Central memory CD8-positive, alpha-beta T cell (primary cell): ENCODE data around the gene PTPN6.

Source experiments
- ATAC-seq: fragments of 150-1000 bp; cut with Tn5 transposase; replicated peaks from 2 replicates; pipeline ENCODE4 v1.10.0; 2022; ENCODE audit warnings: mild to moderate bottlenecking, moderate FRiP score, moderate number of reproducible peaks; ENCODE audit not compliant: poor library complexity, severe bottlenecking; ENCODE audit errors: extremely low read depth
- DNase-seq, 2 donors: peaks; one replicate each; pipeline ENCODE4 v3.0.0; 2021; ENCODE audit warnings: low spot score in 2 of 2
- H3K27ac Mint-ChIP-seq: one replicate; pipeline ENCODE4 v1.8.0; 2022; ENCODE audit warnings: low read depth, mild to moderate bottlenecking, moderate library complexity, mixed read lengths
- H3K27me3 Mint-ChIP-seq: one replicate; pipeline ENCODE4 v1.8.0; 2022; ENCODE audit warnings: mixed read lengths
- H3K36me3 Mint-ChIP-seq: one replicate; pipeline ENCODE4 v1.8.0; 2022; ENCODE audit warnings: mild to moderate bottlenecking, moderate library complexity, mixed read lengths; ENCODE audit not compliant: insufficient read depth
- H3K4me1 Mint-ChIP-seq: one replicate; pipeline ENCODE4 v1.8.0; 2022; ENCODE audit warnings: mixed read lengths
- H3K4me3 Mint-ChIP-seq: one replicate; pipeline ENCODE4 v1.8.0; 2022; ENCODE audit warnings: mild to moderate bottlenecking, moderate library complexity, mixed read lengths
- H3K9me3 Mint-ChIP-seq: one replicate; pipeline ENCODE4 v1.8.0; 2022; ENCODE audit warnings: mixed read lengths

PTPN6 gene

DNA sequence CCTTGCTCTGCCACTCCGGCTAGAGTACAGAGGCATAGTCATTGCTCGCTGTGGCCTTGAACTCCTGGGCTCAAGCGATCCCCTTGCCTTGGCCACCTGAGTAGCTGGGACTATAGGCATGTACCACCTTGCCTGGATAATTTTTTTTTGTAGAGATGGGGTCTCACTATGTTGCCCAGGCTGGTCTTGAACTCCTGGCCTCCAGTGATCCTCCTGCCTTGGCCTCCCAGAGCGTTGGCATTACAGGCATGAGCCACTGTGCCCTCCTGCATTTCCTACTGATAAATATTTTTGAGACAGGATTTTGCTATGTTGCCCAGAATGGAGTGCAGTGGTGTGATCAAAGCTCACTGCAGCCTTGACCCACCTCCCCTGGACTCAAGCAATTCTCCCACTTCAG lies 28.9 kb downstream of the PTPN6 start:
- Mint-ChIP-seq H3K36me3 (peaks cover 42% of the 10 kb centered on the region), H3K9me3 (no peaks in the 10 kb centered on the region), H3K4me3 (no peak overlapping the region), H3K4me1 (no peaks in the 10 kb centered on the region), H3K27ac (no peak overlapping the region), H3K27me3 (no peaks in the 10 kb centered on the region)
- ATAC-seq (no peak), DNase-seq (no peak)

- Mint-ChIP-seq H3K9me3 (no peaks in the 10 kb centered on the region), H3K36me3 (peaks cover 39% of the 10 kb centered on the region)
Observed at GRCh38 chr12:6980740-6981139, 29.6 kb downstream of the PTPN6 start.

GRCh38 chr12:6981152-6982052 lies 30.2 kb downstream of the PTPN6 start:
- no peaks in the 10 kb centered on the region for H3K27me3 Mint-ChIP-seq
- no peaks in the 10 kb centered on the region for H3K4me1 Mint-ChIP-seq
- H3K9me3 Mint-ChIP-seq, result no peaks in the 10 kb centered on the region
- H3K27ac Mint-ChIP-seq, result no peak overlapping the region
- peaks cover 40% of the 10 kb centered on the region for H3K36me3 Mint-ChIP-seq
- no peak for ATAC-seq
- DNase-seq, result no peak
- no peak overlapping the region for H3K4me3 Mint-ChIP-seq

More at GRCh38 chr12:6980740-6981139, 29.6 kb downstream of the PTPN6 start:
- Mint-ChIP-seq H3K4me3 (no peak overlapping the region), H3K4me1 (no peaks in the 10 kb centered on the region), H3K27me3 (no peaks in the 10 kb centered on the region), H3K27ac (no peak overlapping the region)
- ATAC-seq (no peak), DNase-seq (no peak)

GRCh38 chr12:6982532-6982931 lies 31.4 kb downstream of the PTPN6 start:
- Mint-ChIP-seq H3K9me3 (no peaks in the 10 kb centered on the region), H3K4me1 (no peaks in the 10 kb centered on the region), H3K36me3 (peaks cover 36% of the 10 kb centered on the region), H3K27me3 (no peaks in the 10 kb centered on the region), H3K4me3 (no peak overlapping the region), H3K27ac (no peak overlapping the region)
- DNase-seq, result no peak
- no peak for ATAC-seq

DNA sequence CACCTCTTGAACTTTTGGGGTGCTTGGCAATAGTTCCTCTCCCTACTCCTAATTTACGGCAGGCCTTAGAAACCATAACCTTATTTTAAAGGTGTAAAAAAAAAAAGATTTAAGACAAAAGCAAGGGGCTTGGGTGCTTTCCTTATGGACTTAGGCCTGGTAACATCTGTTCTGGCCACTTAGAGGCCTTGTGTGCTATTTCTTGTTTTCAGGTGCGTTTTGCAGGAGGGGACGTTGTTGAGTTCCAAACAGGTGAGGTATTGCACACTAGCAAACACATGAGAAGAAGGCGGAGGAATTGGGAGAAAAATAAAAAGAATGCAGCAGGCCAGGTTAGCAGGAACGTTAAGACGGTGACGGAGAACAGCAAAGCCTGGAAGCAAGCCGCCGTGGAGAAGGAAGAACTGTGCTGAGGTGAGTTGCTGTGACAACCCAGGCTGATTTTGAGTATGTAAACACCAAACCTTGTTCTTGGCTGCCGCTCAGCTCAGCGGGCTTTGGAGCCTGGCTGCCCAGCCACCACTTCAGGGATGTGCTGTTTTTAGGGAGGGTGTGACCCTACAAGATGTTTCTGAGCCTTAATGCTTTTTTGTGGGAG lies 36.9 kb downstream of the PTPN6 start:
- H3K9me3 Mint-ChIP-seq, result no peaks in the 10 kb centered on the region

GRCh38 chr12:6996040-6996441 lies 44.9 kb downstream of the PTPN6 start:
- H3K27ac Mint-ChIP-seq, result peak overlapping the region; percentile 30
- peaks cover 13% of the 10 kb centered on the region for H3K4me1 Mint-ChIP-seq
- no peaks in the 10 kb centered on the region for H3K27me3 Mint-ChIP-seq
- DNase-seq, result no peak
- no peak for ATAC-seq
- no peaks in the 10 kb centered on the region for H3K9me3 Mint-ChIP-seq
- no peak overlapping the region for H3K4me3 Mint-ChIP-seq
- peaks cover 13% of the 10 kb centered on the region for H3K36me3 Mint-ChIP-seq

More for the DNA sequence above, 36.9 kb downstream of the PTPN6 start:
- H3K4me3 Mint-ChIP-seq, result no peak overlapping the region
- no peaks in the 10 kb centered on the region for H3K4me1 Mint-ChIP-seq
- no peaks in the 10 kb centered on the region for H3K27me3 Mint-ChIP-seq
- peaks cover 22% of the 10 kb centered on the region for H3K36me3 Mint-ChIP-seq
- no peak for ATAC-seq
- H3K27ac Mint-ChIP-seq, result no peak overlapping the region
- no peak for DNase-seq

DNA sequence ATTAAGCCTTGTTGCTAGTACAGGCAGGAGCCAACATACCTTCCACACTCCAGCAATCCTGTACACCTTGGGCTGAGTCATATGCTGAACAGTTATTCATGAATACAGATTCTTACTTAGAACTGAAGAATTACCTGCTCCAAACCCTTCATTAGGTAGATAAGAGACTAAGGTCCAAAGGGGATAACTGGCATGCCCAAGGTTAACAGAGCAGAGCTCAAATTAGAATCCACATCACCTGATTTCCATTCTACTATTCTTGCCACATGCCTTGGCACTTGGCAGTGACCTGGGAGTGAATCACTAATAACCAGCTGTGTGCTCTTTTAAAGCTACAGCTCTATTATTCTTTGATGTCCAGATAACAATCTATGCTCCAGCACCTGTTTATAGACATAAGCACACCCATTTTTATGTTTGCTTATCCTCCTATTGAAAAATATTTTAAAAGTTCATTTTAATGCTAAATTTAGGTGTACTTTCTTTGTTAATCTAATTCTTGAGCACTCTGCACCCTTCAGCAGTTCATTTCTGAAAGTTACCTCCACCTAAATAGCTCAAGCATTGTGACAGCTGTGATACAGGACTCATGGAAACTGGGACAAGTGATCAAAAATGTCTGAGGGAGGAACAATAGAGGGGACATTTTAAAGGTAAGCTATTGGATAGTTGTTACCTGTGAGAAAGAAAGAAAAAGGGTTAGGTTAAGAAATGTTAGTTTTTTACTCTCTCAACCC lies 47.7 kb downstream of the PTPN6 start:
- H3K27me3 Mint-ChIP-seq, result no peaks in the 10 kb centered on the region
- peaks cover 16% of the 10 kb centered on the region for H3K36me3 Mint-ChIP-seq
- H3K27ac Mint-ChIP-seq, result no peak overlapping the region
- ATAC-seq (no peak), DNase-seq (no peak)
- no peaks in the 10 kb centered on the region for H3K9me3 Mint-ChIP-seq
- peaks cover 13% of the 10 kb centered on the region for H3K4me1 Mint-ChIP-seq
- H3K4me3 Mint-ChIP-seq, result no peak overlapping the region

DNA sequence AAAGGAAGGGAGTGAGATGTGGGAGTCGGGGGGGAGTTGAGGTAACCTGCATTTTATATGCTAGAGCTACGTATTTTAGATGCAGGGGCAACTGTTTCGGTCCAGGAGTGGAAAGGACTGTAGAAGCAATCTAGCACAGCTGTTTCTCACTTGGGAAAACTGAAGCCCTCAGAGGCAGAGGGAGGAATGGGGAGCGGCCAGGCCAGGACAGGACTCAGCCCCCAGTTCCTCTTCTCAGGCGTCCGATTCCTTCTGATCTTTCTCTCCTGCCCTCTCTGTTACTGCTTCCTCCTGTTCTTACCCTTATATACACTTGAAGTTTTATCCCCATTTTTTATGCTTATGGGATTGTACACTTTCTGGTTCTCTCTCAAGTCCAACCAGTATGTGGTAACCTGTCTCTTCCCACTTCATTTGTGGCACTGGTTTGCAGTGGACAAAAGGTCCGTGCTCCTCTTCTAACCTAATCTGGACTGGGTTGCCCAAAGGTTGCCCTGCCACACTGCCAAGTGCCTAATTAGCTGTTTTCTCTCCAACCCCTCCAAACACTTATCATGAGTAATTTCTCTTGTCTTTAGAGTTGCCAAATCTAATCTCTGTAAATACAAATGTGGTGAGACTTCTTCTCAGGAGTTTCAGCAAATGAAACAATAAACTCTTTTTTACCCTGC lies 50.9 kb downstream of the PTPN6 start:
- no peak overlapping the region for H3K4me3 Mint-ChIP-seq
- peaks cover 13% of the 10 kb centered on the region for H3K4me1 Mint-ChIP-seq
- no peak overlapping the region for H3K27ac Mint-ChIP-seq
- DNase-seq (no peak), ATAC-seq (no peak)
- peaks cover 10% of the 10 kb centered on the region for H3K36me3 Mint-ChIP-seq
- no peaks in the 10 kb centered on the region for H3K9me3 Mint-ChIP-seq
- H3K27me3 Mint-ChIP-seq, result no peaks in the 10 kb centered on the region

DNA sequence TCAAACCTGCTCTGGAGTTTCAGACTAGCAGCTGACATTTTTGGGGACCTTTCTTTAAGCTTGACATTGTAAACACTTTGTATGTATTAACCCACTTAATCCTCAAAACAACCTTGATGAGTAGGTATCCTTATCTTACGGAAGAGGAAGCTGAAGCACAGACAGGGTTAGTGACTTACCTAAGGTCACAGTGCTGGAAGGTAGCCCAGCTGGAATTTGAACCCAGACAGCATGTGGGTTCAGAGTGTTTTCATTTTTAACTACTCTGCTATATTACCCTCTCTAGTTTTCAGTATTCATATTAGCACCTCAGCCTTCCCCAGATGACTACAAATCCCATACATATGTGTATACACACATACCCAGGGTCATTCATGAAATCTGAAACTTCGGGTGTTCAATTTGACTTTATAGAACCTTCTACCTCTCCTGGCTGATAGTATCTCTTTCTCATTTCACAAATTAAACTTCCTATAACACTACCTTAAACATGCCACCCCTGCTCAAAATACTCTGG lies 53.2 kb downstream of the PTPN6 start:
- H3K4me1 Mint-ChIP-seq, result peaks cover 13% of the 10 kb centered on the region
- ATAC-seq, result no peak

GRCh38 chr12:7004840-7005239 lies 53.7 kb downstream of the PTPN6 start:
- H3K27ac Mint-ChIP-seq, result no peak overlapping the region
- H3K27me3 Mint-ChIP-seq, result no peaks in the 10 kb centered on the region
- peaks cover 11% of the 10 kb centered on the region for H3K36me3 Mint-ChIP-seq
- no peaks in the 10 kb centered on the region for H3K9me3 Mint-ChIP-seq
- no peak for ATAC-seq
- DNase-seq, result no peak
- peaks cover 13% of the 10 kb centered on the region for H3K4me1 Mint-ChIP-seq
- H3K4me3 Mint-ChIP-seq, result no peak overlapping the region

More for the DNA sequence above, 53.2 kb downstream of the PTPN6 start:
- Mint-ChIP-seq H3K4me3 (no peak overlapping the region), H3K27ac (no peak overlapping the region), H3K9me3 (no peaks in the 10 kb centered on the region), H3K27me3 (no peaks in the 10 kb centered on the region), H3K36me3 (peaks cover 11% of the 10 kb centered on the region)
- DNase-seq, result no peak

- H3K27ac Mint-ChIP-seq, result no peak overlapping the region
- H3K27me3 Mint-ChIP-seq, result no peaks in the 10 kb centered on the region
- H3K4me1 Mint-ChIP-seq, result peaks cover 13% of the 10 kb centered on the region
- peaks cover 15% of the 10 kb centered on the region for H3K36me3 Mint-ChIP-seq
- no peak overlapping the region for H3K4me3 Mint-ChIP-seq
- no peaks in the 10 kb centered on the region for H3K9me3 Mint-ChIP-seq
- DNase-seq (no peak), ATAC-seq (no peak)
Observed at GRCh38 chr12:7005311-7005710, 54.2 kb downstream of the PTPN6 start.

DNA sequence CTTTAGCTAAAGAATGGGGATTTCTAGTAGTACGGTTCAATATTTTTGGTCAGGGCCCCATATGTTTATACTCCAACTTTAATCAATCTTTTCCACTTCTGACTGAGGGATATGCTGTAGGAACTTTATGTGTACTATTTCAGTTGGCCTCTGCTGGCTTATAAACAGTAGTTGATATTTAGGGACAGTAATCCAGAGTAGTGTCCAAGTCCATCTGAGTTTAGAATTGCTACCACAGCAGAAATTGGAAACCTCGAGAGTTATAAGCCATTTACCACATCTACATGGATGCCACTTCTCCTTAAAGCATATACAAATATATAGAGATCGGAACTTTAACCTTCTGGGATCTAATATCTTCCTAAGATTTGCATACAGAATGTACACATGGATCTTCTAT lies 55.5 kb downstream of the PTPN6 start:
- no peak overlapping the region for H3K4me3 Mint-ChIP-seq
- no peaks in the 10 kb centered on the region for H3K27me3 Mint-ChIP-seq
- H3K27ac Mint-ChIP-seq, result no peak overlapping the region
- no peak for DNase-seq
- H3K36me3 Mint-ChIP-seq, result peaks cover 16% of the 10 kb centered on the region
- peaks cover 13% of the 10 kb centered on the region for H3K4me1 Mint-ChIP-seq
- ATAC-seq, result no peak
- H3K9me3 Mint-ChIP-seq, result no peaks in the 10 kb centered on the region
